NOMO-1 treated with dmso at 0.1 percent for 144 hours (cell line): ENCODE measurements around the gene PROZ.

Experiments
- DNase-seq: peaks from one replicate; lab custom pipeline; 2025; ENCODE audit not compliant: unreplicated experiment; lab: John Stamatoyannopoulos, UW

PROZ gene

DNA sequence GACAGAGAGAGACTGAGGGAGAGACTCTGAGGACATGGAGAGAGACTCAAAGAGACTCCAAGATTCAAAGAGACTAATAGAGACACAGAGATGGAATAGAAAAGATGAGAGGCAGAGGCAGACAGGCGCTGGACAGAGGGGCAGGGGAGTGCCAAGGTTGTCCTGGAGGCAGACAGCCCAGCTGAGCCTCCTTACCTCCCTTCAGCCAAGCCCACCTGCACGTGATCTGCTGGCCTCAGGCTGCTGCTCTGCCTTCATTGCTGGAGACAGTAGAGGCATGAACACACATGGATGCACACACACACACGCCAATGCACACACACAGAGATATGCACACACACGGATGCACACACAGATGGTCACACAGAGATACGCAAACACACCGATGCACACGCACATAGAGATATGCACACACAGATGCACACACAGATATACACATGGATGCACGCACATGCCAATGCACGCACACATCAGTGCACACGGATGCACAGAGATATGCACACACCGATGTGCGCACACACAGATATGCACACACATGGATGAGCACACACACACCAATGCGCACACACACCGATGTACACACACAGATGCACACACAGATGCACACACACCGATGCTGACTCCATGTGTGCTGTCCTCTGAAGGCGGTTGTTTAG lies 39.2 kb upstream of the PROZ start:
- DNase-seq, result no peak

DNA sequence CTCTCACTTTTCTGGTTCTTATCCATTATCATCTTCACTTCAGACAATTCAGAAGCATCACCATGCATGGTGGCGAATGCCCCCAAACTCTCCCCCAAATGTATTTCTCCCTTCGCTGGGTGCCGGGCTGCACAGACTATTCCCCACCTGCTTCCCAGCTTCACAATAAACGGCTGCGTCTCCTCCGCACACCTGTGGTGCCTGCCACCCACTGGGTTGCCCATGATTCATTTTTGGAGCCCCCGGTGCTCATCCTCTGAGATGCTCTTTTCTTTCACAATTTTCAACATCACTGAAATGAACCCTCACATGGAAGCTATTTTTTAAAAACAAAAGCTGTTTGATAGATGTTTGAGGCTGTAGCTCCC lies 38.6 kb upstream of the PROZ start:
- DNase-seq, result no peak

DNA sequence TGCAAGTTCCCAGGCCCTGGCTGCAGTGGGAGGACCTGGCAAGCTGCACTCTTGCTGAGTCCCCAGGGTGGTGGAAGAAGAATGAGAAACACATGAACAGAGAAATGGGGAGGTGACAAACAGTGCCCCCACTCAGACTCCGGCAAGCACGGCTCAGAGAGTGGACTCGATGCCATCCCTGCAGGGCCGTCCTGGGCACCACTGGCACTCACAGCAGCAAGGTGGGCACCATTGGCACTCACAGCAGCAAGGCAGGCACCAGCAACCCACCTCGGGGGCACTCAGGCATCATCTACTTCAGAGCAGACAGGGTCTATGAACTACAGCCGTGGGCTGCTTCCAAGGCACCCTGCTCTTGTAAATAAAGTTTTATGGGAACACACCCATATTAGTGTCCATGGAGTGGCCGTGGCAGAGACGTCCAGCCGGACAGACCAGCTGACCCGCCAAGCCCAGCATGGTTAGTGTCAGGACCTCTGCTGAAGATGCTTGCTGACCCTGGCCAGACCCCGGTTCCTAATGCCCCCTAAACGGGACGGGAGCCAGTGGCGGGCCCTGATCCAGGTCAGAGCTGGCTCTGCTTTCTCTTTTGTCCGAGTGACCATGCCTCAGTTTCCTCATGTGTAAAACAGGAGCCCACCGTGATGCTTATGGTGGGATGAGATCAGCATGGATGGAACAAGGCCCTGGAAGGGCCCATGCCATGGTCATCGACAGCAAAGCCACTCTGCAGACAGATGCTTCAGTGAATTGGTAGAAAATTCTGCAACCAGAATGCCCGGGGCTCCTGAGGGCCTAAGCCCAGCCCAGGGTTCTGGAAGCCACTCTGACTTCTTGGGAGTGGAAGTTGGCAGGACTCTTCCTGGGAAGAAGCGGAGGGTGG lies 37.9 kb upstream of the PROZ start:
- DNase-seq, result no peak

DNA sequence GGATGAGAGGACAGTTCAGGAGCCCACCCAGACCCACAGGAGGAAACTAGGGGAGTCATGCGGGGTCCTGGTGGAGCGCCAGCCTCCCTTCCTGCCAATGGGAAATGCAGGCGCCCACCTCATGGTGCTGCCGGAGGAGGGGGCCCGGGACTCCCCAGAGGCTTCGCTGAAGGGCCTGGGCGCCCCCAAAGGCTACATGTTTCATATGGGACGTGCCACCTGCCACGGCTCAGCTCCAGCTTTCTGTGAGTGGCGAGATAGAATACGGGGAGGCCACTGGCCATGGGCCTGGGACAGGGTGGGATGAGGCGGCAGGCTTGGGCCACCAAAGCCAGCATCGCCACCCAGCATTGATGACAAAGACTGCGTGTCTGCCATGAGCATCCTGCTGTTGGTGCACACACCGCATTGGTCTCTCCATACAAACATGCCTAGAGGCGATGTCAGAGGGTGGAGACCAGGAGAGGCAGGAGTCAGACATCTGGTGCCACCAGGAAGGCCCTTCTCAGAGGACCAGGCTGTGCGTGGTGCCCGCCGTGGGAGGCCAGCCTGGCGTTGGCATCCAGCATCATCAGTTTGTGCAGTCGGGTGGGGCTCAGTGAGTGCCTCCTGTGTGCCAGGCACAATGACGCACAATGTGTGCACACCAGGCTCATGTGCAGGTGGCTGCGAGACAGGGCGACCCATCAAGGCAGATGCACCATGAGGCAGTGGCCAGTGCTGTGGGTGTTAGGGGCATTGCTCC lies 37.1 kb upstream of the PROZ start:
- no peak for DNase-seq

DNA sequence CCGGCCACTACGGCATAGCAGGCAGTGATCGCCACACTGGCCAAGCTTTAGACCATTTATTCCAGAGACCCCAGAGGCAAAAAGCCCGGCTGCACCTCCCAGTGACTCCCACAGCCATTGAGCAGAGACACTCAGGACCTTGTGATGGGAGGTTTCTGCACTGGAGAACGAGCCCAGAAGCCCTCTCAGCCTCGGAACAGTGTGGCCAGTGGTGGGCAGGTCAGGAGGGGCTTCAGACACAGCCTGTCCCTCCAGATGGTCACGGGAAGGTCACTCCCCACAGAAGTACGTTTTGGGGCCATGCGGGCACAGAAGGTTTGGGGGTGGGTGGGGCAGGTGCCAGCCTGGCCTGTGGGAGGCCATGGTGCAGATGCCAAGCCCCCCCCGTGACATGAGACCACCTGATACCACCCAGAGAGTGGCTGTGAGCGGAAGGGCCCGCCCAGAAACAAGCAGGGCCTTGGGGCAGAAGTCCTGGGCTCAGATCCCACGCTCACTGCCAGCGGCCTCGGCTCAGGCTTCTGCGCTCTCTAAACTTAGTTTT lies 36.4 kb upstream of the PROZ start:
- DNase-seq, result no peak

DNA sequence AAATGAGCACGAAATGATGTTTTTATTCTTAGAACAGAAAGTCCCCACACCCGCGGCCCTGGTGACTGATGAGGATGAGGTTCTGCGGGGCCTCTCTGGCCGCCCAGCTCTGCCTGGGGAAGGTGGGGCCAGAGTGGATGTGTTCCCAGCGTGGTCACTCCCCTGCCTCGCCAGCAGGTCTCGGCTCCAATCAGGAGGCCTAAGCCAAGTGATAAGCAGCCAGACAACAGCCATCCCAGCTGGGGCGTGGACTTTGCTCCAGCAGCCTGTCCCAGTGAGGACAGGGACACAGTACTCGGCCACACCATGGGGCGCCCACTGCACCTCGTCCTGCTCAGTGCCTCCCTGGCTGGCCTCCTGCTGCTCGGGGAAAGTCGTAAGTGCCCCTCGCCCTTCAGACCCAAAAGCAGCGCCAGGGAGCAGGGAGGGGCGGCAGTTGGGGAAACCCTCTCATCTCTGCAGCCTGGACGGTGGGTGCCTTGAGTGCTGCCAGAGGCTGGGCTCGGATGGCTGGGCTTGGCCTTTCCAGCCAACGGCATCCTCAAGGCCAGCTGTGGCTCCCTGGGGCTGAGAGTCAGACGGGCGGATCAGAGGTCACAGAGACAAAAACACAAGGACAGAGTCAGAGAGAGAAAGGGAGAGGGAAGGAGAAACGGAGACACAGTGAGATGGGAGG lies 35.8 kb upstream of the PROZ start, which contains the start of gene F10:
F10 (plus strand) TSS at position 250 of the 676 bp plus-strand sequence; CDS start at position 307, 57 bp downstream.
- DNase-seq, result no peak

DNA sequence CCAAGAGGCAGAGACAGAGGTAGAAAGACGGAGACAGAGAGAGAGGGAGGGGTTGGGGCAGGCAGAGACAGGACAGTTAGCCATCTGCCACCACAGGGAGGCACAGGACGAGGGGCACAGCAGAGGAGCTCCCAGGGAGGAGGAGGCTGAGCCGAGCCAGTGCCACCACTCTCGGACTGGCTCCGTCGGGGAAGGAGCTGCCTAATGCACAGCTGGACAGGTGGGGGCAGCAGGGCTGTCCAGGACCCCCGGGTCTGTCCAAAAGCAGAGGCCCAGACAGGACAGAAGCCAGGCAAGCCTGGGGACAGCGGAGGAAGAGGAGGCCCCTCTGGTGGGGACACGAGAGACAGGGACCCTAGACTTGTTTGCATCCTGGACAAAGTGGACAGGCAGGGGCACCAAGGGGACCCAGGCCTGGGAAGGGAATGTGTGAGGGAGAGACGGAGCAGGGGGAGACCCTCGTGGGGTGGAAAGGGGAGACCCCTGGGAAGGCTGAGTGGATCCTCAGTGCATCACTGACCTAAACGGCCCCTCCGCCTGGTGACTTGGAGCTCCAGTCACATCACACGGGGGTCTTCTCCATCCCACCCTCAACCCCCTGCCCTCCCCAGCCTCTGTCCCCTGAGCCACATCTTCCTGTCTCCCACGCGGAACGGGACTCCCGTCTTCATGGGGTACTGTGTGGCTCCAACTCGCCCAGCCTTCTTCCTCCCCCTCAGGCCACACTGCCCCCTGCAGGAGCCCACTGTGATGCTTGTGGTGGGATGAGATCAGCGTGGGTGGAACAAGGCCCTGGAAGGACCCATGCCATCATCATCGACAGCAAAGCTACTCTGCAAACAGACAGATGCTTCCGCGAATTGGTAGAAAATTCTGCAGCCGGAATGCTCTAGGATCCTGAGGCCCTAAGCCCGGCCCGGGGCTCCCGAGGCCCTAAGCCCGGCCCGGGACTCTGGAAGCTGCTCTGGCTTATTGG lies 34.9 kb upstream of the PROZ start:
- no peak for DNase-seq

DNA sequence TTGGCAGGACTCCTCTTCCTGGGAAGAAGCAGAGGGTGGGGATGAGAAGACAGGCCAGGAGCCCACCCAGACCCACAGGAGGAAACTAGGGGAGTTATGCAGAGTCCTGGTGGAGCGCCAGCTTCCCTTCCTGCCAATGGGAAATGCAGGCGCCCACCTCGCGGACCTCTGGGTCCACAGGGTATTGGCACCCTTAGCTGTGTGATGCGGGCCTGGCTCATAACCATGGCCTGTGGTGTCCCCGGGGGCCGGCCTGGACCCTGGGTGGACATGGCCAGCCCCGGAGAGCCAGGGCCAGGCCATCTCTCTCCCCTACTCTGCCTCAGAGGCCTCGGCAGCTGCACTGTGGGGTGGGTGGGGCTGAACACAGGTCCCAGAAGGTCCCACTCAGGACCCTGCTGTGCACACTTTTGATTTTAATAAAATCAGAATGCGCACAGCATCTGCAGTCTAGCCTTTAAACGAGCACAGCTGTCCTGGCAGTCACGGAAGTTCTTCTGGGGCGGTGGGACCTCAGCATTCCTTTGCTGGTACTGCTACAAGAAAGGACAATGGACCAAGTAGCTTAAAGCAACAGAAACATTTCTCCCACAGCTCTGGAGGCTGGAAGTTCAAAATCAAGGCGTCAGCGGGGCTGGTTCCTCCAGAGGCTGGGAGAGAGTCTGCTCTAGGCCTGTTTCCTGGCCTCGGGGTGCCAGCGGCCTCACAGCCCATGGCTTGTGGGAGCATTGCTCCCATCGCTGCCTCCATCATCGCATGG lies 34.1 kb upstream of the PROZ start:
- no peak for DNase-seq

DNA sequence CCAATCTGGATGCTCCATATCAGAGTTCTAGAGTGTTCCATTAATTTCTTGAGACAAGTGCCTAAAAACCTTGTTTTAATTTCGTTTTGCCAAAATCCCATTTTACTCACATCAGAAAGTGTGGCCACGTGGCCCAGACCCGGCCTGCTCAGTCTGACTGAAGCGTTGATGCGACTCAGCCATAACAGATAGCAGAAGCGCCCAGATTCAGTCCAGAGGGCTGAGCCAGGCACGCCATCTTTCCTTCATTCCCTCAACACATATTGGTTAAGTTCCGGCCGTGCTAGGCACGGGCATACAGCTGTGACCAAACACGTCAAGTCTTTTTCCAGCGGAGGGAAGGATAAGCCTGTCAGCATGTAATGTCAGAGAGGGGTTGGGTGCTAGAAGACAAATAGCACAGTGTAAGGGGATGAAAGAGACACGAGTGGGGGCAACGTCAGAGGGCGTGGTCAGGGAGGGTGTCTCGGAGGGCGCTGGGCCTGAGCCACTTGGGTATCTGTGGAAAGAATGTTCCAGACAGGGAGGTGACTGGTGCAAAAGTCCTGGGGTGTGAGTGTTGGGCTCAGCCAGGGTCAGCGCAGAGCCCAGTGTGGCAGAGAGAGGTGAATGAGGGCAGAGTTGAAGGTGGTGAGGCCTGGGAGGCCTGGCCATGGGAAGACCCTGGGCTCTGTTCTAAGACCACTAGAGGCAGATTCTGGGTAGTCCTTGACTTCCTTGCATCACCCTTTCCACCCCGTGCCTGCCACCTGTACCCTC lies 32.8 kb upstream of the PROZ start:
- no peak for DNase-seq

DNA sequence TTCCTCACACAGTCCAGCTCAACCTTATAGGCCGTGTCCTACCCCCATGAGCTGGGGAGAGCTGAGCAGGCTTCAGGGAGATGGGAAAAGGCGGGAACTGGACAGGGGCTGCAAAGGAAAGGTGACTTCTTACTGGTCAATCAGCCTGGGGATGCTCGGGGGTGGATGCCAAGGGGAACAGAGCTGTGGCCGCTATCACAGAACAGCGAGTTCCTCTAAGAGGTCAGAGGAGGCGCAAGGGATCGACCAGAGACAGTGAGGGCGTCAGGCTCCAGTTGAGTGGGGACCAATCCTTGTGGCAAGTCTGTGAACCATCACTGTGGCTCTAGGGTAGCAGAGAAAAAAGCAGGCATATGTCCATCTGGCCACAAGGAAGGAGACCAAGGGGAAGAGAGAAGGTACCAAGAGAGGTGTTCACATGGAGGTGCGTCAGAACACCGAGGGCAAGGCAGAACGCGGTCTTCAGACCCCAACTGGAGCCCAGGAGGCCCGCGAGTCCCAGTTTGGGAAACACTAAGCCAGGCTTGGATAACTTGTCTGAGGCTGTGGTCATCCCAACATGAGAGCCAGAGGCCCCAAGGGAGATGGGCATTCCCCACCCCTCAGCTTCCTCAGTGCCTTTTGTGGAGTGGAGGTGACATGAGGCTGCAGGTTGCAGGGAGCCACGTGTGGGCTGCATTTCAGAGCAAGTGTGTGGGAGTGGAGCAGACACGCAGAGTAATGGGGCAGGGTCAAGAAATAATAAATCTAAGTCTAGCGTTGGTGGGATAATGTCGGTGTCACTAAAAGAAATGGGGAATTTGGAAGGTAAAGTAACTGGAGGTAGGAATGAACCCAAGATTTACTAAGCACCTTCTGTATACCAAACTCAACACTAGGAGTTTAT lies 31.9 kb upstream of the PROZ start:
- DNase-seq, result no peak

DNA sequence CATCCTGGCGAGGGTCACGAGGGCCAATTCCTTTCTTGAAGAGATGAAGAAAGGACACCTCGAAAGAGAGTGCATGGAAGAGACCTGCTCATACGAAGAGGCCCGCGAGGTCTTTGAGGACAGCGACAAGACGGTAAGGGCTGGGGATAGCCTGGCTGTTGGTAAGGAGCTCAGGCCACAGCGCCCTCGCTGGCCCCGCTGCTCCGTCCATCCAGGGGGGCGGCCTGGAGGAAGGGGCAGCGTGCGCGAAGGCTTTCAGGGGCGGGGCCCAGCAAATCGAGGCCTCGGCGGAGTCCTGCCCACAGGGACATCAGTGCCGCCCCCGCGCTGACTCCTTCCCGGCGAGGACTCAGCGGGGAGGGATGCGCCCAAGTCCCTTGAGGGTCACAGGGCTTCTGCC lies 29.0 kb upstream of the PROZ start:
- no peak for DNase-seq

DNA sequence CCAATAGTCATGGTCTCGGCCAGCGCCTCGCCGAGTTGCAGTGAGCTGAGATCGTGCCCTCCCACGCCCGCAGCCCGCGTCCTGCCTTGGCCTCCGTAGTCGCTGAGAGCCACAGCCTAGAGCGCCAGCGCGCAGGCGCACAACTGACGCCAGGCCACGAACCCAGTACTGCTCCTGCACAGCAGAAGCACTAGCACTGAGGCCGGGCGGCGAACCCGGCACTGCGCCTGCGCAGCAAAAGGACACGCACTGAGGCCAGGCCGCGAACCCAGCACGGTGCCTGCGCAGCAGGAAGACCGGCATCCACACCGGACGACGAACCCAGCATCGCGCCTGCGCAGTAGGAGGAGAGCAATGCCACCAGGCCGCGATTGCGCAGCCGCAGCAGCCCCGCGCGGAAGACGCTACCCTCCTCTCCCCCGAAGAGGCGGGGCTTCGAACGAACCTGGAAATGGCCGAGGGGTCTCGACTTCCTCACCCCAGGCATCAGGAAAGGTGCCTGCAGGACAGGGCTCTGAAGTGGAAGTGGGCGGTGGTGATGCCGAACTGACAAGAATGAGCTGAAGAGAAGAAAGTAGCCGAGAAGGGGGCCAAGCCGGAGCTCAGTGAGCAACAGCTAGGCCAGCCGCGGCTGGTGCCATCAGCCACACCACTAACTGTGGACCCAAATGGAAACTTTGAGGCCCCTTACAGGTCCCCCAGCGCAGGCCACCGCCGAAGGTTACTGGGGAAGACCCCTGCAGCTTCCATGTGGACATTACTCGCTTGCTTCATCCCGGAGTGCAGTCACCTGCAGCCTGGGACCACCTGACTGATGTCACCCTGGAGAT lies 28.3 kb upstream of the PROZ start:
- no peak for DNase-seq

DNA sequence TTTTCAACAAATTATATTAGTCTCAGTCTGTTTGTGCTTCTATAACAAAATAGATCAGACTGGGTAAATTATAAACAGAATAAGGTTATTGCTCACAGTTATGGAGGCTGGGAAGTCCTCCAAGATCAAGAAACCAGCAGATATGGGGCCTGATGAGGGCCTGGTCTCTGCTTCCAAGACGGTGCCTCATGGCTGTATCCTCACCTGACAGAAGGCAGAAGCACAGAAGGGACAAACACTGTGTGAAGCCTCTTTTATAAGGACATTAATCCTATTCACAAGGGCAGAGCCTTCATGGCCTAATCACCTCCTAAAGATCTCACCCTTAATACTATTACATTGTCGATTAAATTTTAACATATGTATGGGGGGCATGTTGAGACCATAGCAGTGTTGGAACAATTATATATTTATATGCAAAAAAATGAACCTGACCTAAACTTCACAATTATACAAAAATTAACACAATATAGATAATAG lies 23.1 kb upstream of the PROZ start:
- no peak for DNase-seq

DNA sequence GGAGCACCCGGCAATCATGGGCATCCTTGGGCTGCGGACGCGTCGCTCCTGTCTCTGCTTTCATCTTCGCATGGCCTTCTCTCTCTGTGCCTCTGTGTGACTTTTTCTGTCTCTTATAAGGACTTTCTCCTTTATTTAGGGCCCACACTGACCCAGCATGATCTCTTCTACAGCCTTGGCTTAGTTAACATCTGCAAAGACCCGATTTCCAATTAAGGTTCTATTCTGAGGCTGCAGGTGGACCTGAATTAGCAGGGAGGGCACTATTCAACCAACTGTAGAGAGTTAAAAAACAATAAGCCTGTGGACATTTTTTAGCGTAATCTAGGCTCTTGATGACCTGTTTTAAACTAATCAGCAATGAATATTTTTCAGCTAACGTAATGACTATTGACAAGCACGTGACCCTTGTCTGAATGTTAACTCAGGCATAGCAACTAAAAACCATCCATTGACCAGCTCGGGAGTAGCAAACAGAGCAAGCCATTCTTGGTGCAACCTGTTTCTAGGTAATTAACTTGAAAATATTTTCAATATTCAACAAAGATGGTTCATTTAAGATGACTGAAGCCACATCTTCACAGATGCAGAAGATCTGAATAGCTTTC lies 20.7 kb upstream of the PROZ start:
- no peak for DNase-seq

DNA sequence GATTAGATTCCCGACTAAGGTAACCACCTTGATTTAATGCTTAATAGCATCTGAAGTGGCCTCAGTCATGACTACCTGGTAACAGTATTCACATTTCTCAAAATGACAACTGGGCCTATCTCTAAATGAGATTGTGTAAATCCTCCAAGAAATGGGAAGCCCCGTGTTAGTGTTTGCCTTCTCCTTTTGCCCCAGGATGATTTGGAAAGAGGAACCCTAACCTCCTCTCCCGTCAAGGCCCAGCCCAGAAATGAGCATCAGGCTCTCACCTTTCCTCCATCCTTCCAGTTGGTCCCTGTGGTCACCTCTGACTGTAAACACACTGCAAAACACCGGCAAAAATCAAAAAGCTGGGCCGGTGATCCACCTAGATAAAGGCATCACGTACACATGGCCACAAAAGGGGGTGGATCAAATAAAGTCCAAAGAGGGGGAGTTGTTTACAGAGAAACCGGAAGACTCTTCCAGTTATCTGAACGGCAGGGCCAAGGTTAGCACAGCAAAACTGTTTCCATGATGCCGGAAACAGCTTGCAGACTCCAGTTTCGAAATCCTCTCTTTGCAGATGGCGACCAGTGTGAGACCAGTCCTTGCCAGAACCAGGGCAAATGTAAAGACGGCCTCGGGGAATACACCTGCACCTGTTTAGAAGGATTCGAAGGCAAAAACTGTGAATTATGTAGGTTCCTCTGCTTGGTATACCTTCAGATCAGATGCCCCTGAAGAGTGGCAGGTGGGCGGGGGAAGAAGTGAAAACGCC lies 19.5 kb upstream of the PROZ start:
- peak; percentile 21 for DNase-seq
